Medulla oblongata (tissue), 1 donor: ENCODE data around the gene ZNF783.
"Not testable (repeated sequence)": the region's sequence is repeated elsewhere in the genome, so short reads cannot be mapped to it uniquely, and the experiment has no call there.

Experiments used
- DNase-seq: peaks from one replicate; pipeline ENCODE4 v3.0.0-alpha.2; 2015; ENCODE audit errors: extremely low spot score

Gene ZNF783

DNA sequence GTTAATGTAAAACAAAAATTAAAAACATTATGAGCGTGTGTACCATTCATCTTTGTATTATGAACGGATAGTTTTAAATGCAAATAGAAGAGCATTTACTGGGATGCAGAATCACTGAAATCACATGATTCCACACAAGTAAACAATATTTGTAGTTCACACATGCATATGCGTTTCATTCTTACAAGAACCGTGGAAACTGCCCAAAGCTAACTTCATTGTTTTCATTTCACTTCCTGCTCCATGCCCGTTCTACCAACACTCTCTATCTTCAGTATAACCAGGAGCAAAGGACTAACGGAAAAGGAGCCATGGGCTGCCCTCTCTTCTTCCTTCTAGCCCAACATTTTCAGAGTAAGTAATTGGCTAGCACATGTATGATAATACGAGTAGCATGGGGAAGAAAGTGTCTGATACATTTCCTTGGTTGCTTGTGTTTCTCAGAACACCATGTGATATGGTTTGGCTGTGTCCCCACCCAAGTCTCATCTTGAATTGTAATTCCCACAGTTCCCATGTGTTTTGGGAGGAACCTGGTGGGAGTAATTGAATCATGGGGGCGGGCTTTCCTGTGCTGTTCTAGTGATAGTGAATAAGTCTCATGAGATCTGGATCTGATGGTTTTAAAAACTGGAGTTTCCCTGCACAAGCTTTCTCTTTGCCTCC lies 38.8 kb downstream of the ZNF783 start:
- no peak for DNase-seq

DNA sequence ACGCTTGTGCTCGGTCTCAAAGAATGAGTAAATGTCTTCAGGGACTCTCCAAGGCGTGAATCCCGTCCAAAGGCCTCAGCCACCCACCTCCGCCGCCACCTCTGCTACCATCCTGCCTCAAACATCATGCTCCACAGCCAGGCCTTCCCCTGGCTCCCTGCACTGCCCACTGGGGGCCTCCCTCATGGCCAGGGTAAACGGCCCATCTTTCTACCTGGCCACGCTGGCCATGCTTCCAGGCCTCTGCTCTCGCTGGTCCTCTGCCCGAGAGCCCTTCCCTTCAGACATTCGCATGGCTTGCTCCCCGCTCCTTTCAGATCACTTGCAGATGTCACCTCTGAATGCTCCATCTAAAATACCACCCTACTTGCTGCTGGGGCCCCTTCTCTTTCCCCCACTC lies 40.2 kb downstream of the ZNF783 start:
- DNase-seq: no peak

DNA sequence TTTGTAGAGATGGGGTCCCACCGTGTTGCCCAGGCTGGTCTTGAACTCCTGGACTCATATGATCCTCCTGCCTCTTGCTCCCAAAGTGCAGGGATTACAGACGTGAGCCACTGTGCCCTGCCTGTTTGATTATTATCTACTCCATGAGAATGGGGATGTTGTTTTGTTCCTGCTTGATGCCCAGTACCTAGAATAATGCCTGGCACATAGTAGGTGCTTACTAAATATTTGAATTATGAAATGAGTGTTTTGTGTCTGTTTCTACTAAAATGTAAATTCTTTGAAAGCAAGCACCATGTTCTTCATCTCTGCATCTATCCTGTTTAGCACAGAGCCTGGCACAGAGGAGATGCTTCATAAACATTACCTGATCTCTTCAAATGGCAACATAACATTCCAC lies 40.9 kb downstream of the ZNF783 start:
- DNase-seq: no peak

DNA sequence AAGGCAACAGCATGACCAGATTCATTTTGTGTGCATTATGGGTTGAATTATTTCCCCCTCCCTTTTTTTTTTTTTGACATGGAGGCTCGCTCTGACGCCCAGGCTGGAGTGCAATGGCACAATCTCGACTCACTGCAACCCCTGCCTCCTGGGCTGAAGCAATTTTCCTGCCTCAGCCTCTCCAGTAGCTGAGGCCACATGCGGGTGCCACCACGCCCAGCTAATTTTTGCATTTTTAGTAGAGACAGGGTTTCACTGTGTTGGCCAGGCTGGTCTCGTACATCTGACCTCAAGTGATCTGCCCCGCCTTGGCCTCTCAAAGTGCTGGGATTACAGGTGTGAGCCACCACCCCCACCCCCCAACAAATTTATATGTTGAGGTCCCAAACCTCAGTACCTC lies 42.0 kb downstream of the ZNF783 start:
- no peak for DNase-seq

DNA sequence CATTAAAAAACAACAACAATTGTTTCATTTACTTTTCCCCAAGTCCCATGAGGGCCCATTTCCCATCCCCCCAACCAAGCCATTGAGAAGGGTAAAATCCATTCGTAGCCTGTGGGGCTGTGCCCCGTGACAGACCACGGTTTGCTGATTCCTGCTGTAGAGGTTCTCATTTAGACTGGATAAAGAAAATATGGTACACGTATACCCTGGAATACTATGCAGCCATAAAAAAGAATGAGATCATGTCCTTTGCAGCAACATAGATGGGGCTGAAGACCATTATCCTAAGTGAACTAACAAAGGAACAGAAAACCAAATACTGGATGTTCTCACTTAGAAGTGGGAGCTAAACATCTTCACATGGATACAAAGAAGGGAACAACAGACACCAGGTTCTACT lies 44.9 kb downstream of the ZNF783 start:
- no peak for DNase-seq

DNA sequence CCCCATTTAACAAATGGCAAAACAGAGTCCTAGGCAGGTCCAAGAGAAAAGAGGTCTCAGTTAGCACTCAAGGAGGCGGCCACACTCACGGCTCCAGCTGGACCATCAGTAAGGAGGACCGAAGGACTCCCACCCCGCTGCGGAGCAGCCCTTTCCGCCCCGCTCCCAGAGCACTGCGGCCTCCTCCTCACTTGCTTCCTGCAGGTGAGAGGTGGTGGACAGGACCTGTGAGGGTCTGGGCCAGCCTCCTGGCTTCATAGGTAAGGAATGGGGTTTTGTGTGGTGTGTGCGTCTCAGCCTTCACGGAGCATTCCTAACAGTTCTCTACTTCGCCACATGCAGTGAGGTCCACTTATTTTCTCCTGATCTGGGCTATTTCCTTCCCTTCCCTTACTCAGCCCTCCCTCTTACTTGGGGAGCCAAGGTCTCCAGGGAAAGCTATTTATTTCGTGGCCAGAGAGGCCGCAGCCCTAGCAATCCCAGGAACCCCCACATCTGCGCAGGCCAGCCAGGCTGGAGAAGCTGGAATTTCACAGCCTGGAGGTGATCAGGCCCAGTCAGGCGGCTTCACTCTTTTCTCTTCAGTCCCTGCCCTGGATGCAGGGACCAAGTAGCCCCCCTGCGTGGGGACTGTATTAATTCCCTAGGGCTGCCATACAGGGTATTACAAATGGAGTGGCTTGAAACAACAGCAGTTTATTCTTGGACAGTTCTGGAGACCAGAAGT lies 45.9 kb downstream of the ZNF783 start:
- no peak for DNase-seq

DNA sequence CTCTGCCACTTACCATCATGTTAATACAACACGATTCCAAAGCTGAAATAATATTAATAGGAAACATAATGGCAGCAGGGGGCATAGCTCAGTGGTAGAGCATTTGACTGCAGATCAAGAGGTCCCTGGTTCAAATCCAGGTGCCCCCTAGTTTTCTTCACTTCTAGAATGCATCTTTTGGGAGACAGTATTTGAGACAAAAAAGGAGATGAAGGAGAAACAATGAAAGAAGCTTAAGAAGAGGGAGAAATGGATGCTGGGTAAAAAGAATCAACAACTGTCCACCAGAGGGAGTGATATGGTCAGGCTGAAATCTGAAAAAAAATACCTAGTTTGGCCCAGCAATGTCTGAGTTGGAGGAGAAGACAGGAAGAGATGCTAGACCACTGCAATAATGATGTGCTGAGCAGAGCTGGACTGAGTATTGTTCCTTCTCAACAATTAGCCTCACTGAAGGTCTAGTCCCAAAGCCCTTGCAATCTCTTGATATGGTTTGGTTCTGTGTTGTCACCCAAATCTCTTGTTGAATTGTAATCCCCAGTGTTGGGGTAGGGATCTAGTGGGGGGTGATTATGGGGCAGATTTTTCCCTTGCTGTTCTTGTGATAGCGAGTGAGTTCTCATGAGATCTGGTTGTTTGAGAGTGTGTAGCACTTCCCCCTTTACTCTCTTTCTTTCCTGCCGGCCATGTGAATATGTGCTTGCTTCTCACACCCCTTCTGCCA lies 48.3 kb downstream of the ZNF783 start:
- peak; percentile 41 for DNase-seq

DNA sequence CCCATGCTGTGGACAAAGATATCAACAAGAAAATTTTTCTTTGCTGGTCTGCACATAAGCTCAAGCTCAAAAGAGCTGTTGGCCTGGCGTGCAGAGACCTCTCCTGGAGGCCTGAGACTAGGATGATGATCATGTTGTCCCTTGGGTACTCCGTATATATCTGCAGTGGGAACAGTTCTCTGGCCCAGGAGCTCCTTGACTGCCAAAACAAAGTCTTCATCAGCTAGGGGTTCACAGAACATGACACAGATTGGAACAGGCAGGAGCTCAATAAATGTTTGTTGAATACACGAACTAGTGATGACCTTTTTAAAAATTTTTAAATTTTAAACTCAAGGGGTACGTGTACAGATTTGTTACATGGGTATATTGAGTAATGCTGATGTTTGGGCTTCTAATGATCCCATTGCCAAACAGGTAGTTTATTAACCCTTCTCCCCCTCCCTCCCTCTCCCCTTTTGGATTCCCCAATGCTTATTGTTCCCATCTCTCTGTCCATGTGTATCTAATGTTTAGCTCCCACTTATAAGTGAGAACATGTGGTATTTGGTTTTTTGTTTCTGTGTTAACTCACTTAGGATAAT lies 49.1 kb downstream of the ZNF783 start:
- DNase-seq: no peak

DNA sequence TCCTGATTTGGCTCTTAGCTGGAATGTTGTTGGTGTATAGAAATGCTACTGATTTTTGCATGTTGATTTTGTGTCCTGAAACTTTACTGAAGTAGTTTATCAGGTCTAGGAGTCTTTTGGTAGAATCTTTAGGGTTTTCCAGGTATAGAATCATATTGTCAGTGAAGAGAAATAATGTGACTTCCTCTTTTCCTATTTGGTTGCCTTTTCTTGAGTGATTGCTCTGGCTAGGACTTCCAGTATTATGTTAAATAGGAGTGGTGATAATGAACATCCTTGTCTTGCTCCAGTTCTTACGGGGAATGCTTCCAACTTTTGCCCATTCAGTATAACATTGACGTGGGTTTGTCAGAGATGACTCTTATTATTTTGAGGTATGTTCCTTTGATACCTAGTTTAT lies 52.0 kb downstream of the ZNF783 start:
- DNase-seq: no peak

DNA sequence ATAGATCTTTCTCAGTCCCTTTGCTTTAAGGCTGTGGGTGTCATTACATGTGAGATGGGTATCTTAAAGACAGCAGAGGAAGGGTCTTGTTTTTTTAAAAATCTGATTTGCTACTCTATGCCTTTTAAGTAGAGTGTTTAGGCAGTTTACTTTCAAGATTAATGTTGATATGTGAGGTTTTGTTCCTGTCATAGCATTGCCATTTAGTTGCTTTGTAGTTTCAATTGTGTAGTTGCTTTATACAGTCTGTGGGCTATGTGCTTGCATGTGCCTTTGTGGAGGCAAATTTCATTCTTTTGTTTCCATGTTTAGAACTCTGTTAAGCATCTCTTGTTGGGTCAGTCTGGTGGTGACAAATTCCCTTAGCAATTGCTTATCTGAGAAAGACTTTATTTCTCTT lies 54.6 kb downstream of the ZNF783 start:
- no peak for DNase-seq

DNA sequence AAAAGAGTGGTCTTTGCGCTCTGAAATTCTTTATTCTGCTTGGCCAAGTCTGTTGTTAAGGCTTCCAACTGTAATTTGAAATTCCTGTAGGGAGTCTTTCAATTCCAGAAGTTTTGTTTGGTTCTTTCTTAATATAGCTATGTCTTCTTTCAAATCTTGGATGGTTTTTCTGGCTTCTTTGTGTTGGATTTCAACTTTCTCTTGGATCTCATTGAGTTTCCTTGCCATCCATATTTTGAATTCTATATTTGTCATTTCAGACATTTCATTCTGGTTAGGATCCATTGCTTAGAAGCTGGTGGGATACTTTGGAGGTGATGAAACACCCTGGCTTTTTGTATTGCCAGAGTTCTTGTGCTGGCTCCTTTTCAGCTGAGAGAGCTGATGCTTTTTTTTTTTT lies 55.5 kb downstream of the ZNF783 start:
- DNase-seq: no peak

DNA sequence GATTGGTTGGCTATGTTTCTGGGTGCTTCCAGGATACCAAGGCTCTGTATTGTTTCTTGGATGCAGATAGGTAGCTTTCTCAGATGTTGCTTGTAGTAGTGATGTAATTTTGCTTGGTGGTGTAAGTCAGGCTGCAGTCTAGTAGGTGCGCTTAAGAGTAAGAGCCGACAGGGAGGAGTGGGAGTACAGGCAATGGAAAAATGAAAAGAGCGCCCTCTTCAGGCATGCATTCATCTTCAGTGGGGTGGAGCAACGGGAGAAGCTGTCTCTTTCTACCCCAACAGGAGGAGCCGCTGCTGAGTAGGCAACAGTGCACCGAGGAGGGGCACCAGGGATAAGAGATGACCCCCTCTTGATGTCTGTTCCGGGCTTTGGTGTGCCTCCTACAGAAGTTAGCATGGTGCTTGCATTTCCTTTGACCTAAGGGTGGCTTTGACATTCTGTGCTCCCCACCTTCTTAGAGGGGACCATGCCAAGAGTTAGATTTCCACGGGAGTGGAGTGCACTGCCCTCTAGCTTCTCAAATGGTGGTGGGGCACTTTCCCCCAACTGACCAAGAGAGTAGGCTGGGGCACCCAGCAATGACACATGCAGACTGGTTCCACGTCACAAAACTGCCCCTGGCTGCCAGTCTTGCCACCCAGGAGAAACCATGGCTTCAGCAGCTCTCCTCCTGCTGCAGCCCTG lies 56.1 kb downstream of the ZNF783 start:
- DNase-seq: no peak

DNA sequence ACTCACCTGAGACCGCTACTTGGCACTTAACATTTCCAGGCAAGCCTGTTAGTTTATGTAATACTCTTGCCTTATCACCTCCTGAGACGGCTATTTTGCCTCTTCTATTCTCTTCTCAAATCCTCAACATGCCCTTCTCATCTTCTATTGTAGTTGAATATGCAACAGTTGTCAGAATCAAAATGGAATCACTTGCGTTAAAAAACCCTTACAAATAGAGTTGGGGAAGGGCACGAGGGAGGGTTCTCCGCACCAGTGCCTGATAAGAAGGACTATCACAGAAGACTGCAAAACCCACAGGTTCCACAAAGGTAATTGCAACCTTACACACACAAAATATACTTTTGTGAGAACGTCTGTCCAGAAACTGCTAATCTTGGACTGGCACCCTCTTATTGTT lies 57.4 kb downstream of the ZNF783 start:
- DNase-seq: no peak

DNA sequence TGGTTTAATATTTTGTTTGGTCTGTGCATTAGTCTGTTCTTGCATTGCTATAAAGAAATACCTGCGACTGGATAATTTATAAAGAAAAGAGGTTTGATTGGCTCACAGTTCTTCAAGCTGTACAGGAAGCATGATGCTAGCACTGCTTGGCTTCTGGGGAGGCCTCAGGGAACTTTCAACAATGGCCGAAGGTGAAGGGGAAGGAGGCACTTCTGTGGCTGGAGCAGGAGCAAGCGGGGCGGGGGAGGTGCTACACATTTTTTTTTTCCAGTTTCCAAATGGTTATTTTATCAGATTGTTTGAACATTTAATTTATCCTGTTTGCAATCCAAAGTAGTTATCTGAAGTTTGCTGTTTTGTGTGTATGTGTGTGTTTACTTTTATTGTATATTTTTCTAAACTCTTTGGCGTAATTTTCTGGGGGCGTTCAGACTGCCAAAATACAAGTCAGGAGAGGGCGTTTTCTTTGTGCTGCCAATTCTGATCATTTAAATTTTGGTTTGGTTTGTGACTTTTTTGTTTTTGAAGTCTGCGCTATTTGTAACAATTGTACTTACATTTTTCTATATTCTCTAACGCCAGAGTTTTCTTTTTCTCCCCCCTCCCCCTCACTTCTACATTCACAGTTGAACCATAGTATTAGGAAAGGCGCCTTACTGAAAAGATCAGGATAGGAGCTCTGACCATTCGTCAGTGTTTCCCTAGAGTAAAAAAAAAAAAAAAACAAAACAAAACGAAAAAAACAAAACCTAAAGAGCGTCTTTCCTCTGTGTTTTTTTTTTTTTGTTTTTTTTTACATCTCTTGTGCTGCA lies 58.5 kb downstream of the ZNF783 start:
- DNase-seq: no peak

DNA sequence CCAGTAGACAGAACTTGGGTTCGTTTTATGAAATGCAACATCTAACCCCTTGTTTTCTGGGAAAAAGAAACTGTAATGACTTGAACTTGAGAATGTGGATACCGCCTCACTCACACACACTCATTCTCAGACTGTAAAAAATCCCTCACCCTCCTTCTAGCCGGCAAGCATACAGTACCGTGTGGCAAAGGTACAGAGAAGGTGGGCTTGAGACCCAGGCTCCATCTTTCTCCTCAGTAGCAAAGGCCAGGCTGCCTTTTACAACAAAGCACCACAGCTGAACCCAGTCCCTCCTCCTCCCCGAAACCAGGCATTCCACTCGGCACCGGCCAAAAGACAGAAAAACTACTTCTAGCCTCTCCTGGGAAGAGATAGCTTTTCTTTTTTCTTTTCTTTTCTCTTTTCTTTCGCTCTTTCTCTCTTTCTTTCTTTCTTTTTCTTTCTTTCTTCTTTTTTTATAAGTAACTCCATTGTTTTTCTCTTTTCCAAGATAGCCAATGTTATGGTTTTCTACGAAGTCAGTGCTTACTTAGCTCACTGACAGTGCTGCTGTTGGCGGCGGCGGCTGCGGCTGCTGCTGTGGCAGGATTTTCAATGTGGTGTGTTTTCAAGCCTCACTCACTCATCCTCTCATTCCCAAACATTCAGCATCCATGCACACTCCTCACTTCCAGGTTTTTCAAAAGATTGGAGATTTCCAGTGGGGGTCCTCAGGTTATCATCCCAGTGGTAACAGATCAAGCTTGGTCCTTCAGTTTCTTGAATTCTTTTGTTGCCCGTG lies 59.3 kb downstream of the ZNF783 start:
- DNase-seq: not testable (repeated sequence)

DNA sequence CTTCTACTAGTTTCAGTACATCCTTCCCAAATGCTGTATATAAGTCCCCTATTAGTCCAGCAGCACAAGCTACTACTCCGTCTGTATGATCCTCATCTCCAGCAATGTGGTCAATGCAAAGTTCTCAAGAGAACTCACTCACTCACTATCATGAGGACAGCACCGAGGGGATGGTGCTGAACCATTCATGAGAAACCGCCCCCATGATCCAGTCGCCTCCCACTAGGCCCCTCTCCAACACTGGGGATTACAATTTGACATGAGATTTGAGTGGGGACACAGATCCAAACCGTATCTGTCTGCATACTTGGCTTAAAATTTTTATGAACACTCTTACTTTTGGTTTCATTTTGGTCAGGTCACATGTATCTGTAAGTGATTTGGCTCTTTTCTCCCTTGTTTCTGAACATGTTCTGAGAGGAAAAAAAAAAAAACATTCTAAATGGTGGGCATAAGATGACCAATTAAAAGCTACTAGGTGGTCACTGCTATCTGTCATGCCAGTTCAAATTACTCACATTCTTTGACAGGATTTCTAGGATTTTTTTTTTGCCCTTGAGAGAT lies 60.1 kb downstream of the ZNF783 start:
- DNase-seq: no peak

DNA sequence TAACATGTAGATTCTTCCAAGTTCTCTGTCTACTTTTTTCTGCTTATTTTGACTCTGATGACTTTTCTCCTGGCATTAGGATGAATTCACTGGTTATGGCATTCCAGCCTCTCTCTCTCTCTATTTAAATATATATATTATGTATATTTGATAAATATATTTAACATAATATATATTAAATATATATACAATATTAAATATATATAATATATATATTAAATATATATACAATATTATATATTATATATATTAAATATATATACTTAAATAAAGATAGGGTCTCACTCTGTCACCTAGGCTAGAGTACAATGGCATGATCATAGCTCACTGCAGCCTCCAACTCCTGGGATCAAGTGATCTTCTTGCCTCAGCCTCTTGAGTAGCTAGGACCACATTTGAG lies 60.7 kb downstream of the ZNF783 start:
- DNase-seq: no peak

DNA sequence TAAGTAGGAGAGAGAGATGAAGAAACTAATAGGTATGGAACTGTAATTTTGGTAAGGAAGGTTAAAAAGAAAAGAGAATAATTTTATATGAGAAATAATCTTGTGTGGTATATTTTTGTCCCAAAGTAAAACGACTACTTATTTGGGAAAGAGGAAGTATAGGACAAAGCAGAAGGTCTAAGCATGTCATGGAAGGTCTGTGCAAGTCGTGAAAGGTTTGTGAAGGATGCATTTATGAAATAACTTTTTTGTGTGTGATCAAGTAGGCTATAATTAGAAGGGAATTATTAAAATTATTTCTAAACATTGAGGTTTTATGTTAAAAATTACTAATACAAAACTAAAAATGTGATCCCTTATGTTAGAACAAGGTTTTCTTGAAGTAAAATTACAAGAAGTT lies 63.3 kb downstream of the ZNF783 start:
- DNase-seq: no peak

DNA sequence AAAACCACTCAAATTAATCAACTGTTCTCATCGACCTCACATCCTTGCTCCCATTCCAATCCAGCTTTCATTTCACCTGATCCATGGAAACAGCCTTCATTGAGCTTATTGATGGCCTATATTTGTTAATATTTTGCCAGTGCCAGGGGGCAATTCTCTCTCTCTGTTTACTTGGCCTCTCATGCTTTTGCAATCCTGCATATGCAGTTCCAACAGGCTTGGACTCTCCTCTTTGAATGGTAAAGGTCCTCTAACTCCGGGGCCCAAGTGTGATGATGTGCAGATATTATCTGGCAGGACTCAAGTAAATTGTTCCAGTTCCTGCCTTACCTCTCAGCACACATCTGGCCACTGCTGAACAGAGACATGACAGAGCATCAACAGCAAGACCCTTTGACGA lies 67.3 kb downstream of the ZNF783 start:
- no peak for DNase-seq

DNA sequence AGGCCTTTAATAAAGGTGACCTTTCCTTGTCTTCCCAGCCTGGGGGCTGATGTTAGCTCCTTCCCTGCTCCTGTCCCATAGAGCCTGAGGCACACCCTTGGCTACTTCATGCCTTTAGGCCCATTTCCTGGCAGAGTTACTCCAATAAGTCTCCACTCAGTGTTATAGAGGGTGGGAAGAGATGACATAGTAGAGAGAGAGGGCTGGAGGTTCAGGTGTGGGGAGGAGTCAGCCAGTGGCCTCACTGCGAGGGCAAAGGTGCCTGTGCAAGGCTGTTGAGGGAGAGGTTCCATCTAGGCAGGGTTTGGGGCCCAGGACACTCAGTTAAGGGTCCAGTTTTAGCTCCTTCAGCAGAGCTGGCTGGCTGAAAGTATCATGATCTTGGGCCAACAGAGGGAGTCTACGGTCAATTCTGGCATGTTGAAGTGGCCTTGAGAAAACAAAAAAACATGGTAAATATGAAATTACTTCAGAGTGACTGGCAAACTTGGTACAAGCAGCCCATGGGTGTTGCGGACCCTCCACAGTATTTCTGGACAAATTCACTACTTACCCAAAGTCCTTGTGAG lies 67.9 kb downstream of the ZNF783 start:
- DNase-seq: no peak
